Astrocyte of the spinal cord (primary cell): ENCODE measurements around the gene HPS6.

Experiments
- DNase-seq: peaks from one replicate; pipeline ENCODE4 v3.0.0; 2011; ENCODE audit warnings: low read depth, low spot score
- H3K4me3 ChIP-seq: 2 replicates; pipeline ENCODE4 v1.5.1; 2011; ENCODE audit warnings: low read depth, mild to moderate bottlenecking, low read length, moderate library complexity
- CTCF ChIP-seq: IDR thresholded peaks from 2 replicates; pipeline ENCODE4 v1.5.1; 2012; ENCODE audit warnings: low read depth, mild to moderate bottlenecking, low read length, inconsistent platforms
- in situ Hi-C: cut with HindIII; loops from 2 replicates; pipeline ENCODE4 v1.10.0; 2017; ENCODE audit warnings: low sequenced_read_pairs

The HPS6 gene

GRCh38 chr10:102069071-102069470, 3.9 kb downstream of the HPS6 start:
- in situ Hi-C loops, result no loop called here
- H3K4me3 ChIP-seq, result no peak overlapping the region
- no peak for DNase-seq
- TF ChIP-seq CTCF, result no peak

GRCh38 chr10:102072673-102073527, 7.8 kb downstream of the HPS6 start:
- no peak overlapping the region for H3K4me3 ChIP-seq
- peak; percentile 97 for TF ChIP-seq CTCF
- DNase-seq, result peak; percentile 74
- in situ Hi-C loops, result no loop called here

- TF ChIP-seq CTCF, result no peak
- DNase-seq, result no peak
- H3K4me3 ChIP-seq, result no peak overlapping the region
- in situ Hi-C loops, result no loop called here
Observed at GRCh38 chr10:102083541-102083940, 18.4 kb downstream of the HPS6 start.

DNA sequence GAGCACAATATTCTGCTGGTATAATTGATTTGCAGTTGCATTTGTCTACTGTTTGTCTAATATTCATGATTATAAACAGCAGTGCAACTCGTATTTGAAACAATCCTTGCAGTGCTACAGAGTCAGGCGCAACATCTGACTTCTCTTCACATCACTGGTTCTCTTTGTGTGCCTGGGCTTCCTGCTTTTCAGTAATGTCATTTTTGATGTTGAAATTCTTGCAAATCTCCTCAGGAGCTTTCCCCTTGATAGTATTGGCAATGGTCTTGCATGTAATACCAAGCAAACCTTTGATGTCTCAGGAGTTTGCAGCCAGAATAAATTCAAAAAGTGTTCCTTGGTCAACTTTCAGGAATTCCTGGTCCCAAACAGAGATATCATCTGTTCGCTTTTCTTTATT, 20.2 kb downstream of the HPS6 start:
- TF ChIP-seq CTCF, result no peak
- no peak for DNase-seq
- H3K4me3 ChIP-seq, result no peak overlapping the region
- in situ Hi-C loops, result no loop called here

DNA sequence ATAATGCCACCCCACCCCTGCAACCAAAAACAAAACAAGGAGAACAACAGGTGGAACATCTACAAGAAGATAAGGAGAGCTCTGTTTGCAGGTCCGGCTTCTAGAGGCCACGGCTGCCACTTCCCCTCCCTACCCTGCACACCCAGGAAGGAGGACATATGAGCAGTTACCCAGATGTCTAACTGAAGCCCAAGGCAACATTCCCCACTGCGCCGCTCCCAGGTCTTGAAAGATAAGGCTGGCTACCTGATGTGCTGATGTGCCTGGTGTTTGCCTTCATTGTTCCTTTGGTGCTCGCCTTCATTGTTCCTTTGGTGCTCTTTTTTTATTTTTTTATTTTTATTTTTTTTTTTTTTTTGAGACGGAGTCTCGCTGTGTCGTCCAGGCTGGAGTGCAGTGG, 21.0 kb downstream of the HPS6 start:
- H3K4me3 ChIP-seq, result no peak overlapping the region
- no peak for DNase-seq
- in situ Hi-C loops, result no loop called here
- no peak for TF ChIP-seq CTCF

DNA sequence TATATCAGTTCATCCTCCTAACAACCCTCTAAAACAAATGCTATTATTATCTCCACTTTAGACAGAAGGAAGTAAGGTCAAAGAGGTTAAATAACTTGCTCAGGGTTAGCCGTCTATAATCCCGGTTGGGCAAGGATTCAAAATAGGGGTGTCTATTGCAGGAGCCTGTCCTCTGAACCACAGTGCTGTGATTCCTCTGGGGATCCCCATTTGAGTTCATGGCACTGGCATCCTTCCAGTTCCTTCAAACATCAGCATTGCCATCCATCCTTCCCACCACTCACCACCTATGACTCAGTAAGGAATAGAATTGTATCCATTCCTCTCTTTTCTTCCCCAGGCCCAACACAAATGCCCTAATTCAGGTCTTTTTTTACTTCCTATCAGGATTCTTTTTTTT, 25.6 kb downstream of the HPS6 start:
- in situ Hi-C loops, result no loop called here
- no peak for DNase-seq
- H3K4me3 ChIP-seq, result no peak overlapping the region
- no peak for TF ChIP-seq CTCF
